Body of pancreas (tissue), 4 donors: ENCODE results near the gene PRKRIP1.

Source experiments
- POLR2A ChIP-seq, 3 donors: fragments of 450-650 bp; IDR thresholded peaks; one replicate each; pipeline ENCODE4 v1.6.1; 2016; ENCODE audit warnings: antibody characterized with exemption in 3 of 3, mild to moderate bottlenecking in 2 of 3
- TF ChIP-seq, protein P1 (sequence below), 7 experiments: fragments of 450-650 bp in 4 of 7; fragments of 200-600 bp in 3 of 7; sonication (generic) in 3 of 7; IDR thresholded peaks; one replicate each; pipeline ENCODE4 v1.5.1; 2016 to 2019; ENCODE audit warnings: antibody characterized with exemption in 7 of 7

GRCh38 chr7:102447311-102447710, 51.1 kb downstream of the PRKRIP1 start:
- TF ChIP-seq, protein P1, sequence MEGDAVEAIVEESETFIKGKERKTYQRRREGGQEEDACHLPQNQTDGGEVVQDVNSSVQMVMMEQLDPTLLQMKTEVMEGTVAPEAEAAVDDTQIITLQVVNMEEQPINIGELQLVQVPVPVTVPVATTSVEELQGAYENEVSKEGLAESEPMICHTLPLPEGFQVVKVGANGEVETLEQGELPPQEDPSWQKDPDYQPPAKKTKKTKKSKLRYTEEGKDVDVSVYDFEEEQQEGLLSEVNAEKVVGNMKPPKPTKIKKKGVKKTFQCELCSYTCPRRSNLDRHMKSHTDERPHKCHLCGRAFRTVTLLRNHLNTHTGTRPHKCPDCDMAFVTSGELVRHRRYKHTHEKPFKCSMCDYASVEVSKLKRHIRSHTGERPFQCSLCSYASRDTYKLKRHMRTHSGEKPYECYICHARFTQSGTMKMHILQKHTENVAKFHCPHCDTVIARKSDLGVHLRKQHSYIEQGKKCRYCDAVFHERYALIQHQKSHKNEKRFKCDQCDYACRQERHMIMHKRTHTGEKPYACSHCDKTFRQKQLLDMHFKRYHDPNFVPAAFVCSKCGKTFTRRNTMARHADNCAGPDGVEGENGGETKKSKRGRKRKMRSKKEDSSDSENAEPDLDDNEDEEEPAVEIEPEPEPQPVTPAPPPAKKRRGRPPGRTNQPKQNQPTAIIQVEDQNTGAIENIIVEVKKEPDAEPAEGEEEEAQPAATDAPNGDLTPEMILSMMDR (IDR thresholded peaks at IDR 0.05): no peak
- no peak for TF ChIP-seq POLR2A (IDR thresholded peaks at IDR 0.05)
